HL-60 (cell line): Measurements from ENCODE around the gene KLHDC2.

Source experiments
- GABPA ChIP-seq: IDR thresholded peaks from 2 replicates; pipeline ENCODE4 v1.6.1; 2012; ENCODE audit warnings: low read depth
- POLR2AphosphoS5 ChIP-seq: IDR thresholded peaks from 2 replicates; pipeline ENCODE4 v1.6.1; 2012; ENCODE audit warnings: low read depth
- TF ChIP-seq, protein P1 (sequence below): IDR thresholded peaks from one replicate; pipeline ENCODE4 v1.5.1; 2011; ENCODE audit warnings: low read length, control low read depth, inconsistent platforms; ENCODE audit not compliant: insufficient read depth

DNA sequence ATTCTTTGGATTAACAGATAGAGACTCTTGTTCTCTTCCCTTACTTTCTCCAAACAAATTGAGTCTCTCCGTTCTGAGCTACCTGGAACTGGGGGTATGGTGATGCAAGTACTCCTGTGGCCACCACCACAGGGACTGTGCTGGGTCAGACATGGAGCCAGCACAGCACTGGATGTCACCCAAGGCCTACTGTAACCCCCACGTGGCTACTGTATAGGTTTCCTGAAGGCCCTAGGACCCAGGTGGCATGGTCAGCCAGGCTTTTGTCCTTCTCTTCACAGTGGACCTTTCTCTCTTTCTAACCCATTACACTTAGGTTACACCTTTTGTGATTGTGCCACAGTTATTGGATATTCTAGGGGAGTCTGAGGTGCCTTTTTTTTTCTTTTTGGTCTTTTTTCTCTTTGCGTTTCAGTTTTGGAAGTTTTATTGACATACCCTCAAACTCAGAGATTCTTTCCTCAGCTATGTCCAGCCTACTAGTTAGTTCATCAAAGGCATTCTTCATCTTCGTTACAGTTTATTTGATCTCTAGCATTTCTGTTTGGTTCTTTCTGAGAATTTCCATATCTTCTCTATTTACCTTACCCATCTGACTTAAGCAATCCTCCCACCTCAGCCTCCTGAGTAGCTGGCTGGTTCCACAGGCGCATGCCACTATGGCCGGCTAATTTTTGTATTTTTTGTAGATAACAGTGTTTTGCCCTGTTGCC, 6.0 kb upstream of the KLHDC2 start:
- TF ChIP-seq, protein P1, sequence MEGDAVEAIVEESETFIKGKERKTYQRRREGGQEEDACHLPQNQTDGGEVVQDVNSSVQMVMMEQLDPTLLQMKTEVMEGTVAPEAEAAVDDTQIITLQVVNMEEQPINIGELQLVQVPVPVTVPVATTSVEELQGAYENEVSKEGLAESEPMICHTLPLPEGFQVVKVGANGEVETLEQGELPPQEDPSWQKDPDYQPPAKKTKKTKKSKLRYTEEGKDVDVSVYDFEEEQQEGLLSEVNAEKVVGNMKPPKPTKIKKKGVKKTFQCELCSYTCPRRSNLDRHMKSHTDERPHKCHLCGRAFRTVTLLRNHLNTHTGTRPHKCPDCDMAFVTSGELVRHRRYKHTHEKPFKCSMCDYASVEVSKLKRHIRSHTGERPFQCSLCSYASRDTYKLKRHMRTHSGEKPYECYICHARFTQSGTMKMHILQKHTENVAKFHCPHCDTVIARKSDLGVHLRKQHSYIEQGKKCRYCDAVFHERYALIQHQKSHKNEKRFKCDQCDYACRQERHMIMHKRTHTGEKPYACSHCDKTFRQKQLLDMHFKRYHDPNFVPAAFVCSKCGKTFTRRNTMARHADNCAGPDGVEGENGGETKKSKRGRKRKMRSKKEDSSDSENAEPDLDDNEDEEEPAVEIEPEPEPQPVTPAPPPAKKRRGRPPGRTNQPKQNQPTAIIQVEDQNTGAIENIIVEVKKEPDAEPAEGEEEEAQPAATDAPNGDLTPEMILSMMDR, result no peak
- TF ChIP-seq GABPA (no peak), POLR2AphosphoS5 (no peak)
